Measurements from ENCODE around the gene DOCK8. TPM values are rescaled to one million over a fixed set of nuclear protein-coding genes. Genes with fewer than 3 reads are reported as not detected.

DOCK8 gene
- total RNA-seq, 1 experiment from 2014 or later = 1.4 TPM

DNA sequence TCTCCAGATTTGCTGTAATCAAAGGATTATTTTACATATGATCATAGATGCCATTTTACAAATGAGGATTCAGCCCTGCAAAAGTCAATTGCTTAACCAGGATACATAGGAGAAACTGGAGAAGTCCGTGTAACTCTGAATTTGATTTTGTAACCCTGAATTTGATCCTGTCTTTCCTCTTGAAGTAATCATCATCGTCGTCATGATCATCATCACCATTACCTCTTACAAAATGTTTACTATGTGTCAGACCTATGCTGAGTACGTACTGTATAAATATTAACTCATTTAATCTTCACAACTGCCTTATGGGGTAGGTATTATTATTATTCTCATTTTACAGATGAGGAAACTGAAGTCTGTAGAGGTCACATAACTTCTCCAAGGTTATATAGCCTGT, 271.5 kb downstream of the DOCK8 start:
- H3K23ac ChIP-seq (ENCODE audit: insufficient read length, low read depth, low read length) = no peak overlapping the region
- TF ChIP-seq, protein P1, sequence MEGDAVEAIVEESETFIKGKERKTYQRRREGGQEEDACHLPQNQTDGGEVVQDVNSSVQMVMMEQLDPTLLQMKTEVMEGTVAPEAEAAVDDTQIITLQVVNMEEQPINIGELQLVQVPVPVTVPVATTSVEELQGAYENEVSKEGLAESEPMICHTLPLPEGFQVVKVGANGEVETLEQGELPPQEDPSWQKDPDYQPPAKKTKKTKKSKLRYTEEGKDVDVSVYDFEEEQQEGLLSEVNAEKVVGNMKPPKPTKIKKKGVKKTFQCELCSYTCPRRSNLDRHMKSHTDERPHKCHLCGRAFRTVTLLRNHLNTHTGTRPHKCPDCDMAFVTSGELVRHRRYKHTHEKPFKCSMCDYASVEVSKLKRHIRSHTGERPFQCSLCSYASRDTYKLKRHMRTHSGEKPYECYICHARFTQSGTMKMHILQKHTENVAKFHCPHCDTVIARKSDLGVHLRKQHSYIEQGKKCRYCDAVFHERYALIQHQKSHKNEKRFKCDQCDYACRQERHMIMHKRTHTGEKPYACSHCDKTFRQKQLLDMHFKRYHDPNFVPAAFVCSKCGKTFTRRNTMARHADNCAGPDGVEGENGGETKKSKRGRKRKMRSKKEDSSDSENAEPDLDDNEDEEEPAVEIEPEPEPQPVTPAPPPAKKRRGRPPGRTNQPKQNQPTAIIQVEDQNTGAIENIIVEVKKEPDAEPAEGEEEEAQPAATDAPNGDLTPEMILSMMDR (conservative IDR thresholded peaks at IDR 0.05) = no peak
- no peaks in the 10 kb centered on the region for H3K79me1 ChIP-seq (ENCODE audit: insufficient read depth, low read depth, low read length, poor library complexity, severe bottlenecking)
- H3K23me2 ChIP-seq (ENCODE audit: insufficient read length, low read depth, low read length, poor library complexity, severe bottlenecking) = no peaks in the 10 kb centered on the region
- H3K14ac ChIP-seq (ENCODE audit: insufficient read depth, low read length) = no peak overlapping the region
- H3K9me3 ChIP-seq (ENCODE audit: control insufficient read depth, low read depth, low read length) = peaks cover 13% of the 10 kb centered on the region
- no peak overlapping the region for H3K27ac ChIP-seq (ENCODE audit: insufficient read length, low read depth, low read length)
- H3T11ph ChIP-seq (ENCODE audit: low read length) = no peak overlapping the region
- no peak overlapping the region for H2BK15ac ChIP-seq (ENCODE audit: low read depth, low read length)
- no peak overlapping the region for H4K5ac ChIP-seq (ENCODE audit: insufficient read length, low read depth, low read length)
- peaks cover 7 to 9% of the 10 kb centered on the region in 2 experiments; a peak in 4 of 5 replicates for H3K9me3 Mint-ChIP-seq
- H3K56ac ChIP-seq (ENCODE audit: insufficient read length, low read depth, low read length) = no peak overlapping the region
- H4K20me1 ChIP-seq (ENCODE audit: control insufficient read depth, insufficient read depth, insufficient read length) = no peaks in the 10 kb centered on the region
- no peak overlapping the region for H3K4me3 Mint-ChIP-seq
- H3K79me2 ChIP-seq (ENCODE audit: insufficient read depth, low read length) = no peaks in the 10 kb centered on the region
- no peak overlapping the region for H3K18ac ChIP-seq (ENCODE audit: insufficient read length, low read depth, low read length)
- H3K4me2 ChIP-seq (ENCODE audit: insufficient read depth, insufficient read length, low read length) = no peak overlapping the region
- no CpG with 5 or more reads among the region's 4 CpGs for WGBS (ENCODE audit: extremely low coverage, insufficient read length, low lambda C conversion rate)
- no peak for DNase-seq
- H4K8ac ChIP-seq (replicated peaks; ENCODE audit: insufficient read length, low read depth, low read length) = no peak overlapping the region
- H3K27me3 Mint-ChIP-seq (ENCODE audit: low read depth) = no peaks in the 10 kb centered on the region
- H3K9ac ChIP-seq (ENCODE audit: extremely low read depth, insufficient read length, low read length) = no peak overlapping the region
- no peak overlapping the region for H2BK12ac ChIP-seq (ENCODE audit: insufficient read length, low read depth, low read length)
- H2BK5ac ChIP-seq (ENCODE audit: insufficient read length, low read length) = no peak overlapping the region
- no peak overlapping the region for H3K27ac Mint-ChIP-seq
- H2AFZ ChIP-seq (ENCODE audit: low read length) = no peak overlapping the region
- no peak overlapping the region for H2BK120ac ChIP-seq (ENCODE audit: low read depth, low read length, poor library complexity, severe bottlenecking)
- peaks cover 4 to 7% (median 6%) of the 10 kb centered on the region in 3 experiments; a peak in 5 of 7 replicates for H3K36me3 Mint-ChIP-seq (ENCODE audit: insufficient read depth in 1 of 3, low read depth in 3 of 3)
- H2AK5ac ChIP-seq (ENCODE audit: insufficient read length, low read length) = no peak overlapping the region
- H4K91ac ChIP-seq (ENCODE audit: insufficient read length, low read depth, low read length) = no peak overlapping the region
- no peaks in the 10 kb centered on the region for H3K4me1 ChIP-seq (ENCODE audit: insufficient read depth, low read length)
- H2BK20ac ChIP-seq (ENCODE audit: low read depth, low read length, poor library complexity, severe bottlenecking) = no peak overlapping the region
- H3K4ac ChIP-seq (ENCODE audit: low read depth, low read length) = no peak overlapping the region
- no peaks in the 10 kb centered on the region; a peak in 1 of 4 replicates for H3K4me1 Mint-ChIP-seq
- no peaks in the 10 kb centered on the region for H3K27me3 ChIP-seq (ENCODE audit: insufficient read depth, low read length)
